ENCODE data around the gene IDE. TPM values are rescaled to one million over a fixed set of nuclear protein-coding genes. Genes with fewer than 3 reads are reported as not detected.

Gene IDE
- total RNA-seq, 6 experiments from 2014 or later = 25.6 to 31.4 (median 29.2) TPM

- ATAC-seq (no peak), DNase-seq (no peak)
- intact Hi-C loops (cut with DNase I) = no loop called here
- Histone ChIP-seq H3K4me3 (no peak overlapping the region), H3K27ac (no peak overlapping the region), H3K4me1 (no peaks in the 10 kb centered on the region), H3K36me3 (no peaks in the 10 kb centered on the region), H3K9me3 (no peaks in the 10 kb centered on the region), H3K27me3 (no peaks in the 10 kb centered on the region)
- WGBS (ENCODE audit: insufficient coverage, low coverage, low lambda C conversion rate, missing lambda C conversion rate) = 92% methylated on average over 3 of the region's 3 CpGs
- TF ChIP-seq POLR2A (IDR thresholded peaks at IDR 0.05) (no peak), CTCF (IDR thresholded peaks at IDR 0.05) (no peak)
Observed at GRCh38 chr10:92523639-92524038, 50.3 kb downstream of the IDE start.

- WGBS (ENCODE audit: insufficient coverage, low coverage, low lambda C conversion rate, missing lambda C conversion rate) = 33% methylated on average over 3 of the region's 3 CpGs
- peak; percentile 94 to 97 (median 96) for ATAC-seq
Observed at GRCh38 chr10:92517034-92517655, 56.7 kb downstream of the IDE start.

GRCh38 chr10:92508866-92509265 is 65.0 kb downstream of the IDE start:
- Histone ChIP-seq H3K27ac (no peak overlapping the region), H3K27me3 (no peaks in the 10 kb centered on the region), H3K4me3 (no peak overlapping the region), H3K4me1 (no peaks in the 10 kb centered on the region), H3K36me3 (peaks cover 0 to 50% (median 17%) of the 10 kb centered on the region in 4 donors), H3K9me3 (no peaks in the 10 kb centered on the region)
- ATAC-seq = no peak
- TF ChIP-seq POLR2A (IDR thresholded peaks at IDR 0.05) (no peak), CTCF (IDR thresholded peaks at IDR 0.05) (no peak)
- WGBS (ENCODE audit: insufficient coverage, low coverage, low lambda C conversion rate, missing lambda C conversion rate) = 66% methylated on average over 2 of the region's 2 CpGs
- intact Hi-C loops (cut with DNase I) = no loop called here
- DNase-seq = no peak

More at GRCh38 chr10:92517034-92517655, 56.7 kb downstream of the IDE start:
- Histone ChIP-seq H3K9me3 (no peaks in the 10 kb centered on the region), H3K36me3 (peaks cover 0 to 13% (median 7%) of the 10 kb centered on the region in 4 donors), H3K27ac (no peak overlapping the region), H3K4me3 (no peak overlapping the region), H3K27me3 (no peaks in the 10 kb centered on the region), H3K4me1 (no peaks in the 10 kb centered on the region)
- peak in 1 of 3 donors; percentile 62 for DNase-seq
- no peak for TF ChIP-seq POLR2A (IDR thresholded peaks at IDR 0.05)
- TF ChIP-seq CTCF (IDR thresholded peaks at IDR 0.05) = peak; percentile 83 to 86 (median 84)
- intact Hi-C loops (cut with DNase I) = loop anchor here (5.0 kb wide), 2 partner anchors 55 to 60 kb away; partner anchors contain the start of gene IDE (in 1 of the 2)

- Histone ChIP-seq H3K27me3 (no peaks in the 10 kb centered on the region), H3K36me3 (peaks cover 0 to 58% (median 10%) of the 10 kb centered on the region in 4 donors), H3K27ac (no peak overlapping the region), H3K4me3 (no peak overlapping the region), H3K4me1 (no peaks in the 10 kb centered on the region), H3K9me3 (no peaks in the 10 kb centered on the region)
- WGBS (ENCODE audit: insufficient coverage, low coverage, low lambda C conversion rate, missing lambda C conversion rate) = 58% methylated on average over 2 of the region's 2 CpGs
- no peak for DNase-seq
- ATAC-seq = no peak
- TF ChIP-seq CTCF (IDR thresholded peaks at IDR 0.05) (no peak), POLR2A (IDR thresholded peaks at IDR 0.05) (no peak)
- intact Hi-C loops (cut with DNase I) = no loop called here
Observed at GRCh38 chr10:92506336-92506735, 67.6 kb downstream of the IDE start.

Data from right lobe of liver (tissue), 6 donors.